ENCODE data around the gene PTOV1. TPM values are rescaled to one million over a fixed set of nuclear protein-coding genes. Genes with fewer than 3 reads are reported as not detected.
A peak's percentile ranks its signal among the peaks of the same experiment; 100 is the strongest.

PTOV1 gene
- total and polyA plus RNA-seq, 2 of the 13 experiments (the other 11 are each of a cell fraction or from before 2014, with no cell fraction given): 63.5 to 68.5 TPM

GRCh38 chr19:49881672-49882394 is 30.9 kb downstream of the PTOV1 start (continued):
- TF ChIP-seq ZBTB8A (CRISPR knock-in tag; IDR thresholded peaks at IDR 0.05; ENCODE audit: borderline replicate concordance, low read depth) (no peak), NFYB (CRISPR knock-in tag; IDR thresholded peaks at IDR 0.05) (peak; percentile 71), AGO2 (optimal IDR thresholded peaks at IDR 0.05; ENCODE audit: low read depth, low read length) (peak; percentile 10), ZNF143 (CRISPR knock-in tag; IDR thresholded peaks at IDR 0.05) (no peak), TARDBP (CRISPR knock-in tag; IDR thresholded peaks at IDR 0.05) (no peak), NFKBIZ (CRISPR knock-in tag; IDR thresholded peaks at IDR 0.05) (no peak), ARID4A (CRISPR knock-in tag; IDR thresholded peaks at IDR 0.05; ENCODE audit: borderline replicate concordance) (no peak), RBFOX2 (IDR thresholded peaks at IDR 0.05; ENCODE audit: low read depth, low read length) (peak; percentile 28; the same call in 1 of the 2 replicates), HDAC6 (IDR thresholded peaks at IDR 0.05; ENCODE audit: low read depth, low read length) (no peak), SP2 (CRISPR knock-in tag; IDR thresholded peaks at IDR 0.05) (peak; percentile 49; the same call in 1 of the 2 replicates), ZNF451 (CRISPR knock-in tag; IDR thresholded peaks at IDR 0.05) (no peak)

All from HepG2 (cell line).